Astrocyte (in vitro differentiated cells and primary cell): ENCODE data around the gene MAML2.

Experiments used
- EZH2 ChIP-seq: IDR thresholded peaks from 2 replicates; pipeline ENCODE4 v1.6.1; 2012; ENCODE audit warnings: mild to moderate bottlenecking, low read length, inconsistent platforms; ENCODE audit not compliant: insufficient read depth
- TF ChIP-seq, protein P1 (sequence below): IDR thresholded peaks from 2 replicates; pipeline ENCODE4 v1.5.1; 2011; ENCODE audit warnings: low read depth, mild to moderate bottlenecking, inconsistent platforms, low read length, moderate library complexity; ENCODE audit not compliant: insufficient read depth

DNA sequence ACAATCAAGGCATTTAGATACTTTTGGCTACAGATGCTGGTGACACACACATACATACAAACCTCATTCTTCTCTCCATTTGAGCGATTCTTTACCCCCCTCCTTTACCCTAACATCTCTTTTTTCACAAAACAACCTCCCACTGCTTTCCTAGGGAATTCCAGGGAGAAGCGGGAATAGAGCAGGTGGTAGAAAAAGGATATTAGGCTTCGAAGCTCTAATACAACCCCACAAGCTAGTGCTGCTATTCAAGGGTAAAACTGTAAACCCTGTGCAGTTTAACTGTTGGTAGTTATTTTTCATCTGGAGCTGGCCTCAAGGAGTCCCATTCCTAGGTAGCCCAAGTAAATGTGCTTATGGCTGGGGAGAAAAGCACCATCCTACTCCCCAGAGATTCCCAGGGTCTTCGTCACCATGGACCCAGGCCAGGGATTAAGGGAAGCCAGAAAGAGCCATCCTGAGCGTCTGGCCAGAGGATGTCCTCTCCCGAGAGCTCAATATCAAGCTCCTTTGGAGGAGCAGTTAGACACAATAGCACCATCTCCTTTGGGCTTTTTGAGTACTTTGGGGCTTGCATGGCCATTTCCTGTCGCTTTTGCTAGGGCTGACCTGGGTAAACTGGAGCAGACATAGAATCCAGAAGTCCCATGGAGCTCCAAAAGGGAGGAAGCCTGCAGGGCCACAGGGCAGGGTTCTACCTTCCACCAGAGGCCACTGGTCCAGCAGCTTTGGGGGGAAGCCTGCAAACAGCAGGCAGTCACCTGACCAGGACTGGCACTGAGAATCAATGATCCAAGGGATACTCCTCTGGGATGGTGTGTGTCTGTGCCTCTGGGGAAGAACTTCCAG lies 3.1 kb downstream of the MAML2 start:
- TF ChIP-seq, protein P1, sequence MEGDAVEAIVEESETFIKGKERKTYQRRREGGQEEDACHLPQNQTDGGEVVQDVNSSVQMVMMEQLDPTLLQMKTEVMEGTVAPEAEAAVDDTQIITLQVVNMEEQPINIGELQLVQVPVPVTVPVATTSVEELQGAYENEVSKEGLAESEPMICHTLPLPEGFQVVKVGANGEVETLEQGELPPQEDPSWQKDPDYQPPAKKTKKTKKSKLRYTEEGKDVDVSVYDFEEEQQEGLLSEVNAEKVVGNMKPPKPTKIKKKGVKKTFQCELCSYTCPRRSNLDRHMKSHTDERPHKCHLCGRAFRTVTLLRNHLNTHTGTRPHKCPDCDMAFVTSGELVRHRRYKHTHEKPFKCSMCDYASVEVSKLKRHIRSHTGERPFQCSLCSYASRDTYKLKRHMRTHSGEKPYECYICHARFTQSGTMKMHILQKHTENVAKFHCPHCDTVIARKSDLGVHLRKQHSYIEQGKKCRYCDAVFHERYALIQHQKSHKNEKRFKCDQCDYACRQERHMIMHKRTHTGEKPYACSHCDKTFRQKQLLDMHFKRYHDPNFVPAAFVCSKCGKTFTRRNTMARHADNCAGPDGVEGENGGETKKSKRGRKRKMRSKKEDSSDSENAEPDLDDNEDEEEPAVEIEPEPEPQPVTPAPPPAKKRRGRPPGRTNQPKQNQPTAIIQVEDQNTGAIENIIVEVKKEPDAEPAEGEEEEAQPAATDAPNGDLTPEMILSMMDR, result no peak
- TF ChIP-seq EZH2, result no peak
